H9 (cell line): ENCODE results near the gene RARS1. TPM values are rescaled to one million over a fixed set of nuclear protein-coding genes. Genes with fewer than 3 reads are reported as not detected.

Experiments
- DNase-seq: peaks from one replicate; pipeline ENCODE4 v3.0.0-alpha.2; 2017
- H2AFZ ChIP-seq: one replicate; pipeline ENCODE4 v1.6.1; 2013; ENCODE audit warnings: mild to moderate bottlenecking, low read length, control low read depth, moderate library complexity
- H2AK5ac ChIP-seq: 2 replicates; pipeline ENCODE4 v1.6.1; 2013; ENCODE audit warnings: low read length, control low read depth, mixed read lengths; ENCODE audit not compliant: insufficient read length
- H2BK120ac ChIP-seq: one replicate; pipeline ENCODE4 v1.6.1; 2013; ENCODE audit warnings: low read depth, mild to moderate bottlenecking, low read length, control low read depth, inconsistent platforms; ENCODE audit not compliant: poor library complexity, severe bottlenecking
- H2BK12ac ChIP-seq: 2 replicates; pipeline ENCODE4 v1.6.1; 2013; ENCODE audit warnings: low read length, control low read depth, mixed read lengths, low read depth; ENCODE audit not compliant: insufficient read length
- H2BK15ac ChIP-seq: 2 replicates; pipeline ENCODE4 v1.6.1; 2013; ENCODE audit warnings: low read depth, low read length, control low read depth
- H2BK20ac ChIP-seq: one replicate; pipeline ENCODE4 v1.6.1; 2013; ENCODE audit warnings: low read depth, mild to moderate bottlenecking, low read length, control low read depth, inconsistent platforms; ENCODE audit not compliant: poor library complexity, severe bottlenecking
- H2BK5ac ChIP-seq: 2 replicates; pipeline ENCODE4 v1.6.1; 2013; ENCODE audit warnings: low read length, control low read depth, mixed read lengths; ENCODE audit not compliant: insufficient read length
- H3K14ac ChIP-seq: 2 replicates; pipeline ENCODE4 v1.6.1; 2013; ENCODE audit warnings: low read length, control low read depth; ENCODE audit not compliant: insufficient read depth
- H3K18ac ChIP-seq: 2 replicates; pipeline ENCODE4 v1.6.1; 2013; ENCODE audit warnings: low read depth, mild to moderate bottlenecking, mixed read lengths, low read length, control low read depth; ENCODE audit not compliant: insufficient read length
- H3K23ac ChIP-seq: 2 replicates; pipeline ENCODE4 v1.6.1; 2013; ENCODE audit warnings: low read length, control low read depth, mixed read lengths, low read depth; ENCODE audit not compliant: insufficient read length
- H3K23me2 ChIP-seq: 2 replicates; pipeline ENCODE4 v1.6.1; 2013; ENCODE audit warnings: low read depth, mild to moderate bottlenecking, mixed read lengths, low read length, control low read depth; ENCODE audit not compliant: insufficient read length, poor library complexity, severe bottlenecking
- H3K27ac ChIP-seq: 2 replicates; pipeline ENCODE4 v1.5.1; 2013; ENCODE audit warnings: low read length, control low read depth, mixed read lengths, low read depth; ENCODE audit not compliant: insufficient read length
- H3K27me3 ChIP-seq: 2 replicates; pipeline ENCODE4 v1.6.1; 2013; ENCODE audit warnings: low read length, control low read depth, inconsistent platforms; ENCODE audit not compliant: insufficient read depth
- H3K4ac ChIP-seq: 2 replicates; pipeline ENCODE4 v1.6.1; 2013; ENCODE audit warnings: low read depth, mild to moderate bottlenecking, control low read depth, inconsistent platforms, low read length, moderate library complexity
- H3K4me1 ChIP-seq: 2 replicates; pipeline ENCODE4 v1.6.1; 2013; ENCODE audit warnings: low read length, control low read depth, inconsistent platforms; ENCODE audit not compliant: insufficient read depth
- H3K4me2 ChIP-seq: 2 replicates; pipeline ENCODE4 v1.6.1; 2013; ENCODE audit warnings: low read length, control low read depth, mixed read lengths; ENCODE audit not compliant: insufficient read length, insufficient read depth
- H3K56ac ChIP-seq: 2 replicates; pipeline ENCODE4 v1.6.1; 2013; ENCODE audit warnings: low read depth, mild to moderate bottlenecking, mixed read lengths, low read length, control low read depth; ENCODE audit not compliant: insufficient read length
- H3K79me1 ChIP-seq: 2 replicates; pipeline ENCODE4 v1.6.1; 2013; ENCODE audit warnings: low read depth, mild to moderate bottlenecking, moderate library complexity, low read length, control low read depth, inconsistent platforms; ENCODE audit not compliant: insufficient read depth, poor library complexity, severe bottlenecking
- H3K79me2 ChIP-seq: 2 replicates; pipeline ENCODE4 v1.6.1; 2013; ENCODE audit warnings: low read length, control low read depth, inconsistent platforms; ENCODE audit not compliant: insufficient read depth
- H3K9ac ChIP-seq: 2 replicates; pipeline ENCODE4 v1.6.1; 2013; ENCODE audit warnings: low read length, control low read depth, mixed read lengths; ENCODE audit not compliant: insufficient read length; ENCODE audit errors: extremely low read depth
- H3K9me3 ChIP-seq: one replicate; pipeline ENCODE4 v1.6.1; 2013; ENCODE audit warnings: low read depth, low read length, inconsistent platforms; ENCODE audit not compliant: control insufficient read depth
- H3T11ph ChIP-seq: one replicate; pipeline ENCODE4 v1.6.1; 2013; ENCODE audit warnings: mild to moderate bottlenecking, low read length, control low read depth, inconsistent platforms
- H4K20me1 ChIP-seq: one replicate; pipeline ENCODE4 v1.6.1; 2013; ENCODE audit not compliant: control insufficient read depth, insufficient read length, insufficient read depth
- H4K5ac ChIP-seq: 2 replicates; pipeline ENCODE4 v1.6.1; 2013; ENCODE audit warnings: low read depth, mild to moderate bottlenecking, mixed read lengths, low read length, control low read depth; ENCODE audit not compliant: insufficient read length
- H4K8ac ChIP-seq: replicated peaks from 2 replicates; pipeline ENCODE4 v1.6.1; 2013; ENCODE audit warnings: low read length, control low read depth, mixed read lengths, low read depth; ENCODE audit not compliant: insufficient read length
- H4K91ac ChIP-seq: 2 replicates; pipeline ENCODE4 v1.6.1; 2013; ENCODE audit warnings: low read depth, mild to moderate bottlenecking, moderate library complexity, mixed read lengths, low read length, control low read depth; ENCODE audit not compliant: insufficient read length
- H3K27ac Mint-ChIP-seq, 3 experiments: 2 replicates in 2 of 3; 3 replicates in 1 of 3; pipeline ENCODE4 v1.8.0; 2020 to 2021; ENCODE audit warnings: mixed read lengths in 3 of 3, mild to moderate bottlenecking in 1 of 3, moderate library complexity in 1 of 3
- H3K27me3 Mint-ChIP-seq: 2 replicates; pipeline ENCODE4 v1.8.0; 2021; ENCODE audit warnings: low read depth, mild to moderate bottlenecking, moderate library complexity, mixed read lengths
- H3K36me3 Mint-ChIP-seq, 3 experiments: 2 replicates in 2 of 3; 3 replicates in 1 of 3; pipeline ENCODE4 v1.8.0; 2020 to 2021; ENCODE audit warnings: low read depth in 3 of 3, mixed read lengths in 3 of 3; ENCODE audit not compliant: insufficient read depth in 1 of 3
- H3K4me1 Mint-ChIP-seq, 2 experiments: 2 replicates each; pipeline ENCODE4 v1.8.0; 2020; ENCODE audit warnings: mixed read lengths in 2 of 2
- H3K4me3 Mint-ChIP-seq, 2 experiments: 2 replicates in 1 of 2; 3 replicates in 1 of 2; pipeline ENCODE4 v1.8.0; 2020 to 2021; ENCODE audit warnings: mild to moderate bottlenecking in 2 of 2, mixed read lengths in 2 of 2, moderate library complexity in 1 of 2
- H3K9me3 Mint-ChIP-seq, 2 experiments: 2 replicates in 1 of 2; 3 replicates in 1 of 2; pipeline ENCODE4 v1.8.0; 2020; ENCODE audit warnings: mild to moderate bottlenecking in 2 of 2, mixed read lengths in 2 of 2, moderate library complexity in 1 of 2
- CTCF ChIP-seq: fragments of 200-600 bp; sonication (generic); conservative IDR thresholded peaks from 3 replicates; pipeline ENCODE4 v1.8.0; 2021; ENCODE audit warnings: antibody characterized with exemption, mild to moderate bottlenecking
- WGBS: extraction: QIAGEN DNeasy Blood & Tissue Kit; methylation state at CpG from one replicate; pipeline ENCODE4 v1.1.7; 2013; ENCODE audit warnings: missing lambda C conversion rate, low lambda C conversion rate, mixed read lengths; ENCODE audit not compliant: insufficient read length; ENCODE audit errors: extremely low coverage; 5-methylcytosine and 5-hydroxymethylcytosine counted together
- total RNA-seq: library from RNA; stranded (reverse); gene quantifications from 2 replicates; pipeline ENCODE4 v1.2.1, GENCODE V29; 2021

RARS1 gene
- total RNA-seq, 1 experiment from 2014 or later: 108 TPM

GRCh38 chr5:168464214-168464613 is 22.1 kb upstream of the RARS1 start:
- Mint-ChIP-seq H3K4me1 (no peaks in the 10 kb centered on the region), H3K27ac (no peak overlapping the region; a peak in 2 of 7 replicates), H3K4me3 (no peak overlapping the region; a peak in 1 of 5 replicates), H3K9me3 (no peaks in the 10 kb centered on the region; a peak in 1 of 5 replicates), H3K27me3 (no peaks in the 10 kb centered on the region), H3K36me3 (peaks cover 18 to 62% (median 51%) of the 10 kb centered on the region in 3 experiments; a peak in 6 of 7 replicates)
- H3K14ac ChIP-seq: no peak overlapping the region
- no peak overlapping the region for H3K4me2 ChIP-seq
- no peak overlapping the region for H4K91ac ChIP-seq
- H3T11ph ChIP-seq: no peak overlapping the region
- no peaks in the 10 kb centered on the region for H4K20me1 ChIP-seq
- H2BK5ac ChIP-seq: no peak overlapping the region
- H3K4me1 ChIP-seq: no peaks in the 10 kb centered on the region
- H3K27me3 ChIP-seq: no peaks in the 10 kb centered on the region
- H2BK20ac ChIP-seq: no peak overlapping the region
- H3K56ac ChIP-seq: no peak overlapping the region
- H3K23me2 ChIP-seq: no peaks in the 10 kb centered on the region
- no peaks in the 10 kb centered on the region for H3K79me2 ChIP-seq
- no peak overlapping the region for H4K5ac ChIP-seq
- H2AFZ ChIP-seq: no peak overlapping the region
- H3K9me3 ChIP-seq: no peaks in the 10 kb centered on the region
- H3K79me1 ChIP-seq: no peaks in the 10 kb centered on the region
- DNase-seq: no peak
- H4K8ac ChIP-seq: no peak overlapping the region
- no peak overlapping the region for H2BK12ac ChIP-seq
- no peak overlapping the region for H2BK15ac ChIP-seq
- no CpG with 5 or more reads among the region's 5 CpGs for WGBS
- no peak overlapping the region for H3K27ac ChIP-seq
- H3K23ac ChIP-seq: no peak overlapping the region
- H3K18ac ChIP-seq: no peak overlapping the region
- no peak overlapping the region for H2AK5ac ChIP-seq
- H3K9ac ChIP-seq: no peak overlapping the region
- no peak overlapping the region for H2BK120ac ChIP-seq
- no peak for TF ChIP-seq CTCF
- no peak overlapping the region for H3K4ac ChIP-seq
